Activated CD8-positive, alpha-beta T cell treated with anti-CD3 and anti-CD28 coated beads for 36 hours (primary cell): ENCODE data around the gene NFYC. TPM values are rescaled to one million over a fixed set of nuclear protein-coding genes. Genes with fewer than 3 reads are reported as not detected.
A peak's percentile ranks its signal among the peaks of the same experiment; 100 is the strongest.

ENCODE experiments used
- ATAC-seq: fragments of 200-7000 bp; cut with Tn5 transposase; one replicate; pipeline ENCODE4 v1.10.0; 2021; ENCODE audit warnings: mild to moderate bottlenecking, moderate library complexity
- CTCF ChIA-PET: fragments of 350-600 bp; sonication (Branson Sonifier 250); formaldehyde crosslinking; loops from one replicate; lab custom pipeline; 2021; ENCODE audit warnings: antibody characterized with exemption; lab: Charles Lee
- POLR2A ChIA-PET: fragments of 350-600 bp; sonication (Branson Sonifier 250); formaldehyde crosslinking; loops from one replicate; lab custom pipeline; 2021; ENCODE audit warnings: antibody characterized with exemption; lab: Charles Lee
- DNase-seq: peaks from one replicate; pipeline ENCODE4 v3.0.0-alpha.2; 2020
- H3K27ac Mint-ChIP-seq: one replicate; pipeline ENCODE4 v1.8.0; 2021; ENCODE audit warnings: mild to moderate bottlenecking, mixed read lengths
- H3K27me3 Mint-ChIP-seq: one replicate; pipeline ENCODE4 v1.8.0; 2021; ENCODE audit warnings: mixed read lengths
- H3K36me3 Mint-ChIP-seq: one replicate; pipeline ENCODE4 v1.8.0; 2021; ENCODE audit warnings: low read depth, mixed read lengths
- H3K4me1 Mint-ChIP-seq: one replicate; pipeline ENCODE4 v1.8.0; 2021; ENCODE audit warnings: low read depth, mixed read lengths
- H3K4me3 Mint-ChIP-seq: one replicate; pipeline ENCODE4 v1.8.0; 2021; ENCODE audit warnings: mild to moderate bottlenecking, moderate library complexity, mixed read lengths
- H3K9me3 Mint-ChIP-seq: one replicate; pipeline ENCODE4 v1.8.0; 2021; ENCODE audit warnings: mixed read lengths
- CTCF ChIP-seq: fragments of 200-600 bp; IDR thresholded peaks from one replicate; pipeline ENCODE4 v1.8.0; 2022; ENCODE audit warnings: antibody characterized with exemption, mild to moderate bottlenecking
- intact Hi-C: fragments of 100-400 bp; cut with micrococcal nuclease; formaldehyde crosslinking; loops from one replicate; pipeline ENCODE4 v1.10.0; 2022
- total RNA-seq, 2 experiments: library from RNA; stranded (reverse); gene quantifications; one replicate each; pipeline ENCODE4 v1.2.3, GENCODE V29; 2021

The NFYC gene
- total RNA-seq, 2 experiments from 2014 or later, result 45.6 to 53.8 TPM

- no peak overlapping the region for H3K27ac Mint-ChIP-seq
- CTCF ChIA-PET, result interaction anchor here (1.3 to 1.7 kb wide), 3 partner anchors 26 to 105 kb away, joined by 3 to 7 read pairs (median 4); no protein-coding TSS in a partner anchor
- TF ChIP-seq CTCF, result no peak
- peaks cover 45% of the 10 kb centered on the region for H3K36me3 Mint-ChIP-seq
- ATAC-seq, result no peak
- POLR2A ChIA-PET, result interaction anchor here (1.8 kb wide), 1 partner anchor 54 kb away, joined by 5 read pairs; the partner anchor contains the start of gene NFYC
- DNase-seq, result no peak
- peaks cover 47% of the 10 kb centered on the region for H3K4me1 Mint-ChIP-seq
- intact Hi-C loops, result no loop called here
- no peak overlapping the region for H3K4me3 Mint-ChIP-seq
- H3K27me3 Mint-ChIP-seq, result no peaks in the 10 kb centered on the region
- H3K9me3 Mint-ChIP-seq, result no peaks in the 10 kb centered on the region
Observed at GRCh38 chr1:40745176-40745575, 53.7 kb downstream of the NFYC start.

- DNase-seq (no peak), ATAC-seq (no peak)
- H3K27ac Mint-ChIP-seq, result peak overlapping the region; percentile 1
- no peaks in the 10 kb centered on the region for H3K9me3 Mint-ChIP-seq
- peaks cover 48% of the 10 kb centered on the region for H3K4me1 Mint-ChIP-seq
- no peaks in the 10 kb centered on the region for H3K27me3 Mint-ChIP-seq
- ChIA-PET CTCF (interaction anchor here (0.7 to 1.7 kb wide), 3 partner anchors 25 to 77 kb away, joined by 3 to 7 read pairs (median 3); no protein-coding TSS in a partner anchor), POLR2A (interaction anchor here (0.5 kb wide), 1 partner anchor 53 kb away, joined by 3 read pairs; no protein-coding TSS in a partner anchor)
- intact Hi-C loops, result no loop called here
- peaks cover 43% of the 10 kb centered on the region for H3K36me3 Mint-ChIP-seq
- H3K4me3 Mint-ChIP-seq, result no peak overlapping the region
- no peak for TF ChIP-seq CTCF
Observed at GRCh38 chr1:40746344-40747090, 55.0 kb downstream of the NFYC start.

GRCh38 chr1:40748841-40749718 lies 57.6 kb downstream of the NFYC start:
- DNase-seq (no peak), ATAC-seq (no peak)
- H3K36me3 Mint-ChIP-seq, result peaks cover 35% of the 10 kb centered on the region
- intact Hi-C loops, result no loop called here
- H3K9me3 Mint-ChIP-seq, result no peaks in the 10 kb centered on the region
- H3K27ac Mint-ChIP-seq, result no peak overlapping the region
- peaks cover 48% of the 10 kb centered on the region for H3K4me1 Mint-ChIP-seq
- H3K4me3 Mint-ChIP-seq, result no peak overlapping the region
- TF ChIP-seq CTCF, result no peak
- CTCF ChIA-PET, result interaction anchor here (1.0 to 1.5 kb wide), 4 partner anchors 20 to 199 kb away, joined by 3 to 5 read pairs (median 4); no protein-coding TSS in a partner anchor
- H3K27me3 Mint-ChIP-seq, result no peaks in the 10 kb centered on the region
- POLR2A ChIA-PET, result interaction anchor here (0.6 kb wide), 1 partner anchor 218 kb away, joined by 3 read pairs; no protein-coding TSS in a partner anchor

- H3K27ac Mint-ChIP-seq, result no peak overlapping the region
- ATAC-seq, result no peak
- H3K4me3 Mint-ChIP-seq, result no peak overlapping the region
- no peak for TF ChIP-seq CTCF
- peaks cover 46% of the 10 kb centered on the region for H3K4me1 Mint-ChIP-seq
- H3K9me3 Mint-ChIP-seq, result no peaks in the 10 kb centered on the region
- CTCF ChIA-PET, result interaction anchor here (1.3 to 1.5 kb wide), 2 partner anchors 24 to 27 kb away, joined by 4 read pairs; no protein-coding TSS in a partner anchor
- POLR2A ChIA-PET, result no interaction called here
- no peak for DNase-seq
- H3K27me3 Mint-ChIP-seq, result no peaks in the 10 kb centered on the region
- intact Hi-C loops, result no loop called here
- peaks cover 41% of the 10 kb centered on the region for H3K36me3 Mint-ChIP-seq
Observed at GRCh38 chr1:40749817-40750216, 58.3 kb downstream of the NFYC start.
